Testis (tissue), 3 donors: ENCODE data around the gene PCIF1. TPM values are rescaled to one million over a fixed set of nuclear protein-coding genes. Genes with fewer than 3 reads are reported as not detected.

Experiments used
- DNase-seq: peaks from one replicate; pipeline ENCODE4 v3.0.0-alpha.2; 2019
- H3K27ac ChIP-seq, 2 donors: fragments of 200-600 bp; sonication (generic); one replicate each; pipeline ENCODE4 v1.5.1; 2019
- H3K27me3 ChIP-seq: fragments of 200-600 bp; sonication (generic); one replicate; pipeline ENCODE4 v1.5.1; 2019
- H3K36me3 ChIP-seq: fragments of 200-600 bp; sonication (generic); one replicate; pipeline ENCODE4 v1.5.1; 2017; ENCODE audit warnings: low read depth; ENCODE audit errors: missing control alignments
- H3K4me1 ChIP-seq: fragments of 200-600 bp; sonication (generic); one replicate; pipeline ENCODE4 v1.5.1; 2019
- H3K4me3 ChIP-seq, 2 donors: fragments of 200-600 bp; sonication (generic); one replicate each; pipeline ENCODE4 v1.5.1; 2017 to 2019
- H3K9me3 ChIP-seq: fragments of 200-600 bp; sonication (generic); one replicate; pipeline ENCODE4 v1.5.1; 2017
- CTCF ChIP-seq, 3 experiments: fragments of 450-650 bp in 2 of 3; fragments of 200-600 bp in 1 of 3; sonication (generic) in 1 of 3; IDR thresholded peaks; one replicate each; pipeline ENCODE4 v1.5.1; 2016 to 2019; ENCODE audit warnings: antibody characterized with exemption in 3 of 3, mild to moderate bottlenecking in 2 of 3, moderate library complexity in 1 of 3
- POLR2A ChIP-seq: fragments of 450-650 bp; IDR thresholded peaks from one replicate; pipeline ENCODE4 v1.6.1; 2017; ENCODE audit warnings: antibody characterized with exemption, mild to moderate bottlenecking, moderate library complexity
- WGBS, 2 donors: methylation state at CpG; one replicate each; pipeline ENCODE4 v1.1.5; 2018; 5-methylcytosine and 5-hydroxymethylcytosine counted together
- intact Hi-C: fragments of 100-400 bp; cut with DNase I; formaldehyde crosslinking; loops from one replicate; pipeline ENCODE4 v1.15.1; 2023; ENCODE audit warnings: low total_unique reads
- polyA plus RNA-seq: library from polyadenylated mRNA; stranded (reverse); fragments of 350-450 nt; fragmentation: Illumina TruSeq; extraction: RNeasy Lipid Tissue Mini Kit (QIAGEN cat#74804); gene quantifications from one replicate; pipeline ENCODE4 v1.2.3, GENCODE V29; 2014; ENCODE audit warnings: low read depth, low replicate concordance; ENCODE audit not compliant: insufficient read depth
- total RNA-seq, 2 donors: library from RNA; depleted of rRNA; stranded (reverse); fragments of >200 nt; gene quantifications; one replicate each; pipeline ENCODE4 v1.2.3, GENCODE V29; 2016

Gene PCIF1
- total and polyA plus RNA-seq, 3 donors from 2014 or later, result 39.3 to 48.7 (median 39.4) TPM

- no peaks in the 10 kb centered on the region for H3K36me3 ChIP-seq
These were observed 41.5 kb upstream of the PCIF1 start for GRCh38 chr20:45892828-45893500.

GRCh38 chr20:45893831-45894230 lies 40.7 kb upstream of the PCIF1 start:
- Histone ChIP-seq H3K4me1 (peaks cover 13% of the 10 kb centered on the region), H3K27ac (no peak overlapping the region), H3K36me3 (no peaks in the 10 kb centered on the region), H3K4me3 (no peak overlapping the region), H3K27me3 (no peaks in the 10 kb centered on the region), H3K9me3 (no peaks in the 10 kb centered on the region)
- intact Hi-C loops, result loop anchor here (10.0 kb wide), 1 partner anchor 61 kb away; no protein-coding TSS in a partner anchor
- no peak for DNase-seq
- TF ChIP-seq POLR2A, result no peak
- TF ChIP-seq CTCF (IDR thresholded peaks at IDR 0.05), result no peak
- 97 to 98% methylated on average over 4 of the region's 4 CpGs for WGBS, 2 donors

More at GRCh38 chr20:45892828-45893500, 41.5 kb upstream of the PCIF1 start:
- peaks cover 13% of the 10 kb centered on the region for H3K4me1 ChIP-seq
- TF ChIP-seq CTCF (IDR thresholded peaks at IDR 0.05), result no peak
- TF ChIP-seq POLR2A, result no peak
- no peaks in the 10 kb centered on the region for H3K27me3 ChIP-seq
- H3K4me3 ChIP-seq, result no peak overlapping the region
- 70 to 71% methylated on average over 2 to 4 of the region's 4 CpGs for WGBS, 2 donors
- no peak overlapping the region for H3K27ac ChIP-seq
- no peaks in the 10 kb centered on the region for H3K9me3 ChIP-seq
- intact Hi-C loops, result loop anchor here (10.0 kb wide), 1 partner anchor 62 kb away; no protein-coding TSS in a partner anchor
- DNase-seq, result no peak

GRCh38 chr20:45894797-45895196 lies 39.7 kb upstream of the PCIF1 start:
- Histone ChIP-seq H3K27me3 (no peaks in the 10 kb centered on the region), H3K4me3 (no peak overlapping the region), H3K9me3 (no peaks in the 10 kb centered on the region), H3K4me1 (peaks cover 9% of the 10 kb centered on the region), H3K27ac (no peak overlapping the region), H3K36me3 (no peaks in the 10 kb centered on the region)
- no peak for DNase-seq
- WGBS, 2 donors, result 80 to 85% methylated on average over 11 to 12 of the region's 12 CpGs
- TF ChIP-seq POLR2A (no peak), CTCF (IDR thresholded peaks at IDR 0.05) (no peak)
- intact Hi-C loops, result loop anchor here (10.0 kb wide), 1 partner anchor 60 kb away; no protein-coding TSS in a partner anchor

GRCh38 chr20:45896641-45897161 lies 37.8 kb upstream of the PCIF1 start:
- Histone ChIP-seq H3K27me3 (no peaks in the 10 kb centered on the region), H3K4me3 (no peak overlapping the region), H3K9me3 (no peaks in the 10 kb centered on the region), H3K4me1 (peaks cover 5% of the 10 kb centered on the region), H3K36me3 (no peaks in the 10 kb centered on the region), H3K27ac (no peak overlapping the region)
- 95 to 96% methylated on average over 11 to 14 of the region's 14 CpGs for WGBS, 2 donors
- no peak for TF ChIP-seq CTCF (IDR thresholded peaks at IDR 0.05)
- TF ChIP-seq POLR2A, result no peak
- DNase-seq, result no peak
- intact Hi-C loops, result loop anchor here (10.0 kb wide), 1 partner anchor 58 kb away; no protein-coding TSS in a partner anchor
